ENCODE data around the gene A3GALT2.
"Not testable (repeated sequence)": the region's sequence is repeated elsewhere in the genome, so short reads cannot be mapped to it uniquely, and the experiment has no call there.

The A3GALT2 gene

DNA sequence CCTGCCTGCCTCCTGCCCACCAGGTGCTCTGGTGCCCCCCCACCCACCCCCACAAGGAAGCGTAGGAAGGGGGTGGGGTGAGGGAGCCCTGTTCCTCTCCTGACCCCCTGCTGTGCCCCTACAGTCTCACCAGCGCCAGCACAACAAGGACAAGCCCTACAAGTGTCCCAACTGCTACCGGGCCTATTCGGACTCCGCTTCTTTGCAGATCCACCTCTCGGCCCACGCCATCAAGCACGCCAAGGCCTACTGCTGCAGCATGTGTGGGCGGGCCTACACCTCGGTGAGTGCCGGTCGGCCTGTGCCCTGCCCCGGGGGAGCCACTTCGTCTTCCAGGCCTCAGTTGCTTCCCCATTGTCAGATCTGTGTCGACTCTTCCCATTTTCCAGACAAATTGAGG, 25.9 kb downstream of the A3GALT2 start:
- H3K27me3 ChIP-seq (ENCODE audit: control insufficient read depth, insufficient read depth, low read length): no peaks in the 10 kb centered on the region
- no peaks in the 10 kb centered on the region for H3K9me3 ChIP-seq (ENCODE audit: control insufficient read depth, insufficient read depth, low read length)
- DNase-seq (ENCODE audit: low read depth, low spot score): no peak
- H3K27ac ChIP-seq (ENCODE audit: low read length): no peak overlapping the region
- peaks cover 4% of the 10 kb centered on the region; the same call in 1 of the 2 replicates for H3K36me3 ChIP-seq (ENCODE audit: control insufficient read depth, insufficient read depth, low read length)
- WGBS (ENCODE audit: insufficient coverage, insufficient read length): no CpG with 5 or more reads among the region's 15 CpGs
- 0 out of 2 replicates have a peak, but pooled peaks cover 2% of the 10 kb centered on the region for H3K4me1 ChIP-seq (ENCODE audit: control insufficient read depth, insufficient read depth, low read length)
- no peak overlapping the region for H3K4me3 ChIP-seq (ENCODE audit: low read length)

DNA sequence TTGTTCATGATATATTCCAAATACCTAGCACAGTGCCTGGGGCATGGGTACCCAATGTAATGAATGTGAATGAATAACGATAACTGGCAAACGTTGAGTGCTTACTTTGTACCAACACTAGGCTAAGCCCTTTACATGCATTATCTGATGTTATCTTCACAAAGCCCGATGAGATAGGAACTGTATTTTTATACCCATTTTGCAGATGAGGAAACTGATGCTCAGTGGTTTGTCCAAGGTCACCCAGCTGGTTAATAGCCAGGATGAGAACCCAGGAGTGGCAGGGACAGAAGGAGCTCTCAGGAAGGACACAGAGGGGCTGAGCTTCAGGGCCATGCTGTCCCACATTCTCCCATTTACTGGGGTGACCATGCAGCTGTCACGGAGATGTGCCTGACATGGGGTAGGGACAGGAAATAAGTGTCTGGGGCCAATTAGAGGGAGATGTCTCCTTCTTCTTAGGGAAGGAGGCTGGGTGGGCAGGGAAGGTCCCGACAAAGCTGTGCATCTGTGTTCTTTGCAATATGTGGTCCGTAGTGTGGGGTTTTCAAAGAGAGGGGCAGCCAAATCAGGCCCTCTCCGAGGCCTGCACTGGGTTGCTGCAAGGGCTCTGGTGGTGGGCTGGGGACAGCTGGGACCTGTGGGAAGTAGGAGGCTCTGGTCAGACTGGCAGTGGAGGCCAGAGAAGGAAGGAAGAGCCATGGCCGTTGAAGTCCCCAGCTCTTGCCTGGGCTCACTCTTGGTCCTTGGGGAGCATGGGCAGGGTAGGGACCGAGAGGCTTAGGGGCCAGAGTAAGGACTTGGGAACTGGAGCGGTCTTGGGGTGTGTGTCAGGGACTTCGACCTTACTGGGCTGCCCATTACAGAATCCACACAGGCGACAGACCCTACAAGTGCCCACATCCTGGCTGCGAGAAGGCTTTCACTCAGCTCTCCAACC, 26.6 kb downstream of the A3GALT2 start:
- Histone ChIP-seq H3K4me3 (ENCODE audit: low read length) (no peak overlapping the region), H3K27me3 (ENCODE audit: control insufficient read depth, insufficient read depth, low read length) (no peaks in the 10 kb centered on the region), H3K9me3 (ENCODE audit: control insufficient read depth, insufficient read depth, low read length) (no peaks in the 10 kb centered on the region), H3K4me1 (ENCODE audit: control insufficient read depth, insufficient read depth, low read length) (0 out of 2 replicates have a peak, but pooled peaks cover 2% of the 10 kb centered on the region), H3K36me3 (ENCODE audit: control insufficient read depth, insufficient read depth, low read length) (peaks cover 4% of the 10 kb centered on the region; the same call in 1 of the 2 replicates), H3K27ac (ENCODE audit: low read length) (no peak overlapping the region)
- WGBS (ENCODE audit: insufficient coverage, insufficient read length): no CpG with 5 or more reads among the region's 13 CpGs
- DNase-seq (ENCODE audit: low read depth, low spot score): no peak

DNA sequence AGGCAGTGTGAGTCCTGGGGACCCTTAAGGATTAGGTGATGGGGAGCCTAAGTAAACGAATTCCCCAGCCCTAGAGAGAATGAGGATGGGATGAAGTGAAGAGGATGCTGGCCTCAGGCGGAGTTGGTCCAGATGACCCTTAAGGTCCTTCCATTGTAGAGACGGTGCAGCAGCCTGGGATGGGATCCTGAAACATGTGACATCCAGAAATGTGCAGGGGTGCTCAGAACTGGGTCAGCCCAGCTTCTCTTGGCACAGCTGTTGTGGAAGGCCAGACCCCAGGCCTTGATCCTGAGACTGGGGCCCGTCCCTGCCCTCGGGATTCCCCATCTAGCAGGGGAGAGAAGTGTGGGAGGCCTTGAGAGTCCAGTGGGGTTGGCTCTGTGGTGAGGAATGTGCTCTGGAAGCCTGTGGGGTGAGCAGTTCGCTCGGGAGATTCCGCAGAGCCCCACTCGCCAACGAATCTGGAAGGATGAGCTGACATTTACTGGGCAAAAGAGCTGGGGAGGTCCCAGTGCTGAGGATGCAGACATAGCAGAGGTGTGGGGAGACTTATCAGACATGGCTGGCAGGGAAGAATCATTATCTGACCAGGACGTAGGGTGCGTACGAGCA, 28.1 kb downstream of the A3GALT2 start:
- H3K27me3 ChIP-seq (ENCODE audit: control insufficient read depth, insufficient read depth, low read length): no peaks in the 10 kb centered on the region
- no peak for DNase-seq (ENCODE audit: low read depth, low spot score)
- no peak overlapping the region for H3K27ac ChIP-seq (ENCODE audit: low read length)
- H3K9me3 ChIP-seq (ENCODE audit: control insufficient read depth, insufficient read depth, low read length): no peaks in the 10 kb centered on the region
- H3K4me1 ChIP-seq (ENCODE audit: control insufficient read depth, insufficient read depth, low read length): 0 out of 2 replicates have a peak, but pooled peaks cover 2% of the 10 kb centered on the region
- H3K4me3 ChIP-seq (ENCODE audit: low read length): no peak overlapping the region
- no CpG with 5 or more reads among the region's 13 CpGs for WGBS (ENCODE audit: insufficient coverage, insufficient read length)
- peaks cover 4% of the 10 kb centered on the region; the same call in 1 of the 2 replicates for H3K36me3 ChIP-seq (ENCODE audit: control insufficient read depth, insufficient read depth, low read length)

DNA sequence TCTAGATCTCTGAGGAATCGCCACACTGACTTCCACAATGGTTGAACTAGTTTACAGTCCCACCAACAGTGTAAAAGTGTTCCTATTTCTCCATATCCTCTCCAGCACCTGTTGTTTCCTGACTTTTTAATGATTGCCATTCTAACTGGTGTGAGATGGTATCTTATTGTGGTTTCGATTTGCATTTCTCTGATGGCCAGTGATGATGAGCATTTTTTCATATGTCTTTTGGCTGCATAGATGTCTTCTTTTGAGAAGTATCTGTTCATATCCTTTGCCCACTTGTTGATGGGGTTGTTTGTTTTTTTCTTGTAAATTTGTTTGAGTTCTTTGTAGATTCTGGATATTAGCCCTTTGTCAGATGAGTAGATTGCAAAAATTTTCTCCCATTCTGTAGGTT, 30.3 kb downstream of the A3GALT2 start:
- DNase-seq (ENCODE audit: low read depth, low spot score); H3K27me3 ChIP-seq (ENCODE audit: control insufficient read depth, insufficient read depth, low read length); H3K4me3 ChIP-seq (ENCODE audit: low read length); H3K4me1 ChIP-seq (ENCODE audit: control insufficient read depth, insufficient read depth, low read length); H3K36me3 ChIP-seq (ENCODE audit: control insufficient read depth, insufficient read depth, low read length); H3K27ac ChIP-seq (ENCODE audit: low read length); H3K9me3 ChIP-seq (ENCODE audit: control insufficient read depth, insufficient read depth, low read length): not testable (repeated sequence)
- WGBS (ENCODE audit: insufficient coverage, insufficient read length): no CpG with 5 or more reads among the region's 2 CpGs

DNA sequence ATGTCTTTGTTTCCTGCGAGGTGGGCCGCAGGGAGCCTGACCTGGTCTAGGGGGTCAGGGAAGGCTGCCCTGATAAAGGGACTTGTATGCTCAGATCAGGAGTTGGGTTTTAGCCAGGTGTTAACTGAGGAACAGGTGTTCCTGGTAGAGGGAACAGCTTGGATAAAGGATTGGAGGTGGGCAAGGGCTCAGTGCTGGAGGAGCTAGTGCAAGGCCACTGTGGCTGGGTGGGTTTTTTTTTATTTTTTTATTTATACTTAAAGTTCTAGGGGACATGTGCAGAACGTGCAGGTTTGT, 31.1 kb downstream of the A3GALT2 start:
- Histone ChIP-seq H3K4me1 (ENCODE audit: control insufficient read depth, insufficient read depth, low read length) (no peaks in the 10 kb centered on the region), H3K4me3 (ENCODE audit: low read length) (no peak overlapping the region), H3K27me3 (ENCODE audit: control insufficient read depth, insufficient read depth, low read length) (no peaks in the 10 kb centered on the region), H3K36me3 (ENCODE audit: control insufficient read depth, insufficient read depth, low read length) (no peaks in the 10 kb centered on the region; the same call in 1 of the 2 replicates), H3K9me3 (ENCODE audit: control insufficient read depth, insufficient read depth, low read length) (no peaks in the 10 kb centered on the region), H3K27ac (ENCODE audit: low read length) (no peak overlapping the region)
- no peak for DNase-seq (ENCODE audit: low read depth, low spot score)
- WGBS (ENCODE audit: insufficient coverage, insufficient read length): no CpG with 5 or more reads among the region's 3 CpGs

DNA sequence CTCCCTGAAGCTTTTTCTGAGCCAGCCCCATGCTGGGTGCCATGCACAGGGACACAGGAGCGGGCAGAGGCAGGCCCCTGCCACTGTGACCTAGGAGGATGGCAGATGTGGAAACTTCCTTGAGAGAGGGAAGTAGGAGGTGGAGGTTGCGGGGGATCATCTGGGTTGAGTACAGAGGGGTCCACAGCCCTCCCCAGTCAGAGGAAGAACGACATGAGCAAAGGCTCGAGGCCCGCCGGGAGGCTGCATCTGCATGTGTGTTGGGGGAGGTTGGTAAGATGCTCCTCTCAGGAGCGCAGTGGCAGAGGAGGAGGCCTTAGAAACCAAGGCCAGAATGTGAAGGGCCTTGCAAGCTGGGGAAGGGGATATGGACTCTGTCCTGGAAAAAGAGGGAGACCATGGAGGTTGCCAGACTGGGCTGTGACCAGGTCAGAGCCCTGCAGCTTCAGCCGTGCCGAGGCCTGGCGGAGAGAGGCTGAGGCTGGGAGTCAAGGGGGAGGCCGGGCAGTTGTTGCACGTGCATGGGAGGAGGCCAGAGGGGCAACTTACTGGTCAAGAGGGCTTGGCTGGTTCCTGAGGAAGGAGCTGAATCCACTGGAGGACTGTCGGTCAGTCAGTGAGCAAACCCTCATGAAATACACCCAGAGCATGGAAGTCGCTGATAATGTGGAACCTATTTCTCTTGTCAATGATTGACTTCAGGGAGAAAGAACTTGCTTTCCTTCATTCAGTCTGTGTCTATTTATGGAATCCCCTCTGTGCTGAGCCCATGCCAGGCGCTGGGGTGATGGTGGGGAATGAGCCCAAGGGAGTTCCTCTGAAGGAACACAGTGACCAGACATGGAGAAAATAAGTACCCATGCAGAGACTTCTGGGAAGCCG, 31.7 kb downstream of the A3GALT2 start:
- Histone ChIP-seq H3K27me3 (ENCODE audit: control insufficient read depth, insufficient read depth, low read length) (no peaks in the 10 kb centered on the region), H3K9me3 (ENCODE audit: control insufficient read depth, insufficient read depth, low read length) (no peaks in the 10 kb centered on the region), H3K4me3 (ENCODE audit: low read length) (no peak overlapping the region), H3K27ac (ENCODE audit: low read length) (no peak overlapping the region), H3K36me3 (ENCODE audit: control insufficient read depth, insufficient read depth, low read length) (no peaks in the 10 kb centered on the region; the same call in 1 of the 2 replicates), H3K4me1 (ENCODE audit: control insufficient read depth, insufficient read depth, low read length) (no peaks in the 10 kb centered on the region)
- no peak for DNase-seq (ENCODE audit: low read depth, low spot score)
- WGBS (ENCODE audit: insufficient coverage, insufficient read length): no CpG with 5 or more reads among the region's 16 CpGs

DNA sequence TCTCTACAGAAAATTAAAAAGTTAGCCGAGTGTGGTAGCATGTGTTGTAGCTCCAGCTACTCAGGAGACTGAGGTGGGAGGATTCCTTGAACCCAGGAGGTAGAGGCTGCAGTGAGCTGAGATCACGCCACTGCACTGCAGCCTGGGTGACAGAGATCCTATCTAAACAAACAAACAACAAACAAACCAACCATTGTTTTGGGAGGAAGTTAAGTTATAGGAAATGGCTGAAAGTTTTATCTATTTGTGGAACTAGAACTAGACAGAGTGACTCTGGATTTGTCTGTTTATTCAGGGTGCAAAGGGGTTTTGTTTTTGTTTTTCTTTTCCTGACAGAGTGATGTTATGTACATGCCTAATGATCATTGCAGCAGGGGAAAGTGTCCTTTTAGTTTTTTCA, 33.6 kb downstream of the A3GALT2 start:
- no peak for DNase-seq (ENCODE audit: low read depth, low spot score)
- H3K36me3 ChIP-seq (ENCODE audit: control insufficient read depth, insufficient read depth, low read length): no peaks in the 10 kb centered on the region; the same call in 1 of the 2 replicates
- H3K27me3 ChIP-seq (ENCODE audit: control insufficient read depth, insufficient read depth, low read length): no peaks in the 10 kb centered on the region
- no peaks in the 10 kb centered on the region for H3K9me3 ChIP-seq (ENCODE audit: control insufficient read depth, insufficient read depth, low read length)
- no CpG with 5 or more reads among the region's 2 CpGs for WGBS (ENCODE audit: insufficient coverage, insufficient read length)
- H3K4me1 ChIP-seq (ENCODE audit: control insufficient read depth, insufficient read depth, low read length): no peaks in the 10 kb centered on the region
- no peak overlapping the region for H3K4me3 ChIP-seq (ENCODE audit: low read length)
- no peak overlapping the region for H3K27ac ChIP-seq (ENCODE audit: low read length)

DNA sequence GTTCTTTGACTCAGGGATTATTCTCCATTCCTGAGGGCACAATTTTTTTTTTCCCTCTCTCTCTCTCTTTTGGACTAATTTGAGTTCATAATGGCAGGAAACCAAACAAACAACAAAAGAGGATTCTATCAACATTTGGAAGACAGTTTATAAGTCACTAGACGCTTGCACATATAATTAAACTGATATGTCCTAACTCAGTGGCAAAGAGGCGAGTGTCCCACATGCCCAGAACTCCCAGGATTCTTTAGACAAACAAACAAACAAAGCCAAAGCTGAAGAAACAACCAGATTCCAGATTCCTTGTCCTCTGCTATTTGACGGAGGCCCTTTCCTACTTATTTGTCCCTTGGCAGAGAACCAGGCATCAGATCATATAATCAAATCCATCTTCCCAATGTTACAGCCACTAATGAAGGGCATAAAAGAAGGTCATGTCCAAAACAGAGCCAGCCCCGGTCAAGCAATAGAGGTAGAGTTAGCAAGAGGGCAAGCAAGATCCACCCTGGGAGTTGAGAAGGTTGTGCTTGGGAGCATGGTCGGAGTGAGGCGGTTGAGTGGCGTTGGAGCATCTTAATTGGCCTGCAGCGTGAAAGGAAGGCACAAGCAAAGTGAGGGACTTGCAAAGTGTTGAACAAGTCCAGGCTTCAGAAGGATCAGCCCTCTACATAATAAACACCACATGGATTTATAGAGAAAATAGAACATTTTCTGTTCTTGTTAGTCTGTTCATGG, 34.3 kb downstream of the A3GALT2 start:
- H3K36me3 ChIP-seq (ENCODE audit: control insufficient read depth, insufficient read depth, low read length): peaks cover 4% of the 10 kb centered on the region
- H3K4me1 ChIP-seq (ENCODE audit: control insufficient read depth, insufficient read depth, low read length): no peaks in the 10 kb centered on the region
- no peaks in the 10 kb centered on the region for H3K9me3 ChIP-seq (ENCODE audit: control insufficient read depth, insufficient read depth, low read length)
- H3K27me3 ChIP-seq (ENCODE audit: control insufficient read depth, insufficient read depth, low read length): no peaks in the 10 kb centered on the region
- WGBS (ENCODE audit: insufficient coverage, insufficient read length): no CpG with 5 or more reads among the region's 8 CpGs
- DNase-seq (ENCODE audit: low read depth, low spot score): no peak
- H3K4me3 ChIP-seq (ENCODE audit: low read length): no peak overlapping the region
- H3K27ac ChIP-seq (ENCODE audit: low read length): no peak overlapping the region

DNA sequence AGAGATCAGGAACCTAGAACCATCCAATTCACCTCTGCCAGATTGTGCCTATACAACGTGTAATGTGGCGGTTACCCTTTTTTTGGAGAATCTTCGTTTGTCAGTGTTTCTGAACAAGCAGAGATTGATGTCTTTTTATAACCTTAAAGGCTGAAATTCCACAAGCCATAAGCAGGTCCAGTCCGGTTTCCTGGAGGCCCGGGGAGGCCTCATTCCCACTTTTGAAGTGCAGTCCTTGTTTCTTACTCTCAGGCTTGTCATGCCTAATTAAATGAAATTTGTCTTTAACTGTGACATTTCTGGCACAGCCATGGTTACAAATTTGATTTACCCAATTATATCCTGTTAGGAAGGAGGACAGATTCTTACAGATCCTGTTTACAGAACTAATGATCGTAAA, 36.8 kb downstream of the A3GALT2 start:
- DNase-seq (ENCODE audit: low read depth, low spot score): no peak
- H3K27ac ChIP-seq (ENCODE audit: low read length): no peak overlapping the region
- H3K36me3 ChIP-seq (ENCODE audit: control insufficient read depth, insufficient read depth, low read length): peaks cover 7% of the 10 kb centered on the region
- H3K9me3 ChIP-seq (ENCODE audit: control insufficient read depth, insufficient read depth, low read length): no peaks in the 10 kb centered on the region
- no peaks in the 10 kb centered on the region for H3K27me3 ChIP-seq (ENCODE audit: control insufficient read depth, insufficient read depth, low read length)
- WGBS (ENCODE audit: insufficient coverage, insufficient read length): no CpG with 5 or more reads among the region's 6 CpGs
- H3K4me3 ChIP-seq (ENCODE audit: low read length): no peak overlapping the region
- H3K4me1 ChIP-seq (ENCODE audit: control insufficient read depth, insufficient read depth, low read length): no peaks in the 10 kb centered on the region

DNA sequence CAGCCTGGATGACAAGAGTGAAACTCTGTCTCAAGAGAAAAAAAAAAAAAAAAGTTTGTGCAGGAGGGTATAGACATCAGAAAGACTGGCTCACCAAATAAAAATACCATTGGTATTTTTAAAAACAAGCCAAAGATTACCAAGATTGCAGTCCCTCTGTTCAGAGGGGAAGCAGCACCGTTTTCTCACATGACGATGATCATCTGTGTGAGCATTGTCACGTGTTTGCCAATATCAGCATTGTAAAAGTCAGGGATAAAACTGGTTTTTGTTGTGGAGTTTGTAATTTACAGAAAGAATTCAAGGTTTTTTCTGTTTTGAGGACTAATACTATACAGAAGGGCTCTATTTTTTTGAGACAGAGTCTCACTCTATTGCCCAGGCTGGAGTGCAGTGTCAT, 38.1 kb downstream of the A3GALT2 start:
- WGBS (ENCODE audit: insufficient coverage, insufficient read length): no CpG with 5 or more reads among the region's 3 CpGs
- Histone ChIP-seq H3K27me3 (ENCODE audit: control insufficient read depth, insufficient read depth, low read length) (no peaks in the 10 kb centered on the region), H3K9me3 (ENCODE audit: control insufficient read depth, insufficient read depth, low read length) (no peaks in the 10 kb centered on the region), H3K4me3 (ENCODE audit: low read length) (no peak overlapping the region), H3K36me3 (ENCODE audit: control insufficient read depth, insufficient read depth, low read length) (peaks cover 7% of the 10 kb centered on the region), H3K27ac (ENCODE audit: low read length) (no peak overlapping the region), H3K4me1 (ENCODE audit: control insufficient read depth, insufficient read depth, low read length) (no peaks in the 10 kb centered on the region)
- DNase-seq (ENCODE audit: low read depth, low spot score): no peak
